ENCODE results near the gene HOXC6.

Gene HOXC6

DNA sequence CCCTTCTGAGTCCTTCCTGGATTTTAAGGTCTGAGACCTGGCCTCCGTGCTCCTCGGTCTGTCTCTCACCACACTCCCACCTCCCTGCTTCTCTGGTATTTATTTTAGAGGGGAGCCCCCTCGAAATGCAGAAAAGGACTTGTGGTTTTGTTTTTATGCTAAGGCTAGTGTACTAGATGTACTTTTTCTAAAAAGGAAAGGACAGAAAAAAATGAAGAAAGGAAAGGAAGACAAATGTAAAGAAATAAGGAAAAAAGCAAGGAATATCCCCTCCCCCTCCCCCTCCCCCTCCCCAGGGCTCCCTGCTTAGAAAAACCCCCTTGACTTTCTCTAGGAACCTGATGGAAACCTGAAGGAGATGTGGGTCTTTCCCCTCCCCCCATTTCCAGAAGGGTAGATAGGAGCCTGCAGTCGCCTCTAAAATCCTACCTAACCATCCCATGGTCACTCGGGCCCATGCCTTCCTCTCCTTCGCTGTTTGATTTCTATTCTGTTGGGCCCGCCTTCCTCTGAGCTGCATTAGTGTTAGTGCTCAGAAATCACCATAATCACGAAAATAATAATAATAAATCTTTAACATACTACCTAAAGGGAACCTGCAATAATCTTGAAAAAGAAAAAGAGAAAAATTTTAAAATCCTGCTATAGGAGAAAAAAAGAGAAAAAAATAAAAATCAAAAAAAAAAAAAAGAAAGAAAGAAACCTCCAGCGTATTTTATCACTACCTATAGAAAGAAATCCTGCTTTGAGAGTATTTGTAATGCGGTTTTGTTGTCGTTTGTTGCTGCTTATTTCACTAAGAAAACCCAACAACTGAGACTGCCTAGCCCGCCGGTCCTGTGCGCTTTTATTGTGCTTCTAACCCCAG, 16.3 kb upstream of the HOXC6 start:
- no peaks in the 10 kb centered on the region for H3K9me3 ChIP-seq (ENCODE audit: control insufficient read depth, low read length)
- H3K4me1 ChIP-seq (ENCODE audit: control insufficient read depth, insufficient read depth, low read length, poor library complexity, severe bottlenecking): peaks cover 9% of the 10 kb centered on the region
- H3K4me3 ChIP-seq (ENCODE audit: extremely low read depth, insufficient read depth, low read length, poor library complexity, severe bottlenecking): no peak overlapping the region
- H3K36me3 ChIP-seq (ENCODE audit: control insufficient read depth, insufficient read depth, low read length): no peaks in the 10 kb centered on the region
- no CpG with 5 or more reads among the region's 14 CpGs for WGBS, 2 experiments (ENCODE audit: insufficient coverage in 2 of 2)
- no peak overlapping the region for H3K27ac ChIP-seq (ENCODE audit: low read depth, low read length, severe bottlenecking)

- peak overlapping the region; percentile 64 for H3K27ac ChIP-seq (ENCODE audit: low read depth, low read length, severe bottlenecking)
- peaks cover 9% of the 10 kb centered on the region for H3K4me1 ChIP-seq (ENCODE audit: control insufficient read depth, insufficient read depth, low read length, poor library complexity, severe bottlenecking)
- no peaks in the 10 kb centered on the region for H3K9me3 ChIP-seq (ENCODE audit: control insufficient read depth, low read length)
- H3K4me3 ChIP-seq (ENCODE audit: extremely low read depth, insufficient read depth, low read length, poor library complexity, severe bottlenecking): no peak overlapping the region
- WGBS, 2 experiments (ENCODE audit: insufficient coverage in 2 of 2): 0% methylated on average over 2 of the region's 6 CpGs
- H3K36me3 ChIP-seq (ENCODE audit: control insufficient read depth, insufficient read depth, low read length): no peaks in the 10 kb centered on the region
Observed at GRCh38 chr12:54012631-54013409, 15.4 kb upstream of the HOXC6 start.

DNA sequence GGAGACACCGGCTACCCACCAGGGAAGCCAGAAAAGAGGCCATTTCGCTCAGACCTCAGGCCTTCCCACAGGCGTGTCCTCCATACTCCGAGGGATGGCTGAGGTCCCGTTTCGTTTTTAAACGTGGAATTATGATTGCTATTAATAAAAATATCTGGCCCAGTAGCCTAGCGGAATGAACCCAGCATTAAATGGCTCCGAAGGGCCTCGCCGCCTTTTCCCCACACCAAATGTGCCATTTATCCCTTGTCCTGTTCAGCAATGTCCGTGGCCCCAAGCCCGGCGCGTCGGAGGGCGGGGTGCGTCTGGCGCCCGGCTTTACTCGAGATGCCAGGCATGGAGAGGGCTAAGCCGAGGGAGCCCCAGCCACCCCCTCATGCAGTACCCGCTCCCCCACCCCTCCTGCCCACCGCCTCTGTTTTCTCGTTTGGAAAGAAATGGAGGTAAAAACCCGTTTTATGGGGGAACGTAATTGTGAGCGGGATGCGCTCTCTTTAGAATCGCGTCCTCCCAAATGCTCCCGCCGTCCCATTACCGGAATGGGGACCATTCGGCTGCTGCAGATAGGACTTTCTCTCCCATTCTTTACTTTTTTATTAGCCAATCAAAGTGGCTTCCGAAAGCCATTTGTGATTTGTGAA, 13.7 kb upstream of the HOXC6 start:
- Histone ChIP-seq H3K4me1 (ENCODE audit: control insufficient read depth, insufficient read depth, low read length, poor library complexity, severe bottlenecking) (peaks cover 15% of the 10 kb centered on the region), H3K36me3 (ENCODE audit: control insufficient read depth, insufficient read depth, low read length) (no peaks in the 10 kb centered on the region), H3K27ac (ENCODE audit: low read depth, low read length, severe bottlenecking) (peak overlapping the region; percentile 59), H3K9me3 (ENCODE audit: control insufficient read depth, low read length) (no peaks in the 10 kb centered on the region), H3K4me3 (ENCODE audit: extremely low read depth, insufficient read depth, low read length, poor library complexity, severe bottlenecking) (no peak overlapping the region)
- 5 to 6% methylated on average over 13 to 28 of the region's 36 CpGs for WGBS, 2 experiments (ENCODE audit: insufficient coverage in 2 of 2)

DNA sequence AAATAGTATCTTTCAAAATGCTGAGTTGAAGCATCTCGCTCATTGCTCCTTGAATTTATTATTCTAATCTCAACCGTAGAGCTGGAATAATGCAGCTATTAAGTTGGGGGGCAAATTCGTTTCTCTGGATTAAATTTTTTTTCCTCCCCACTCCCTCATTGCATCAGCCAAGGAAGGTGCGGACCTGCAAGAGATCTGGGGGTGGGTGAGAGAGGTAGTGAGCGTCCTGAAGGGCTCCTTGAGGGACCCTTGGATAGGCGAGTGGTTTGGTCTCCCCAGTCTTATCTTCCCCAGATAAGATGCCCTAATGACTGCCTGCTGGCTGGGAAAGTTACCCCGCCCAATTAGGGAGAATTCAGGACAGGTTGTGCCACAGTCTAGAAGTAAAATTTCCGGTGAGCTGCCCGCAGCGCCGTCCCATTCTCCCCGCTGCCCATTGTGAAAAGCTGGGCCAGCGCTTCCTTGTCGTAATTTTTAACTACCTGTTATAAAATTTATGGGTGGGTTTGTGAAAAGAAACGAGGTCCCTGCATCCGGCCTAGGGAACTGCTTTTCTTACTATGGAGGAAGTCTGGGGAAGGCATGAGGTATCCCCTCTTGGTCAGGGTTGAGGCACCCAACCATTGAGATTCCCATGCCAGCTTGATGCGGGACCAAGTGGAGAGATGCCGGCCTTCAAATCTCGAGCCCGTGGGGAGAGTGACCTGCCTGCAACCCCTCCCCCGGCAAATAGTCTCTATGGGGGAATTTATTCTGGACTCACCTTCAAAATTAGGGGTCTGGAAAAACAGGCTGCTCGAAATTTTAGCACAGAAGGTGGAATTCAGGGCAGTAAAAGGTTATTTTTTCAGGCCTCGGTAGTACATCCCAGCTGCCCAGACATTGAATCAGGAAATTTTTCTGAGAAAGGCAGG, 13.0 kb upstream of the HOXC6 start:
- WGBS, 2 experiments (ENCODE audit: insufficient coverage in 2 of 2): 10 to 22% methylated on average over 6 to 20 of the region's 23 CpGs
- Histone ChIP-seq H3K4me3 (ENCODE audit: extremely low read depth, insufficient read depth, low read length, poor library complexity, severe bottlenecking) (no peak overlapping the region), H3K27ac (ENCODE audit: low read depth, low read length, severe bottlenecking) (no peak overlapping the region), H3K4me1 (ENCODE audit: control insufficient read depth, insufficient read depth, low read length, poor library complexity, severe bottlenecking) (peaks cover 15% of the 10 kb centered on the region), H3K36me3 (ENCODE audit: control insufficient read depth, insufficient read depth, low read length) (no peaks in the 10 kb centered on the region), H3K9me3 (ENCODE audit: control insufficient read depth, low read length) (no peaks in the 10 kb centered on the region)

DNA sequence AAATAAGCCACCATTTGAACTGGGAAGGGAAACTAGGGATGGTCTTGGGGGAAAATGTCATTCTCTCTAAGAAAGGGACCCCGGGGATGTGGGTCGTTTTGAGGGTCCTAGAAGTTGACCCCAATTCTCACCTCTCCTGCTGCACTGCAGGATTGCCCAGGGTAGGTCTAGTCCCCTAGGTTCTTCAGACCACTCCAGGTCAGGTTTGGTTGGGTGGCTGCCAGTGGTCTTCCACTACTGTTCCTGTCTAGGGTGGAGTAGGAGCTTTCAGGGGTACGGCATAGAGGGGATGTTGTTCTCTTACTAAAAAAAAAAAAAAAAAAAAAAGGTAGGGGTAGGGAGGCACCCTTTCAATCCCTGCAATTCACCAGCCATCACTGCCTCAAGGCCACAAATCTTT, 12.2 kb upstream of the HOXC6 start:
- no peak overlapping the region for H3K4me3 ChIP-seq (ENCODE audit: extremely low read depth, insufficient read depth, low read length, poor library complexity, severe bottlenecking)
- H3K27ac ChIP-seq (ENCODE audit: low read depth, low read length, severe bottlenecking): no peak overlapping the region

GRCh38 chr12:54016478-54016964, 11.7 kb upstream of the HOXC6 start:
- peaks cover 18% of the 10 kb centered on the region for H3K4me1 ChIP-seq (ENCODE audit: control insufficient read depth, insufficient read depth, low read length, poor library complexity, severe bottlenecking)
- H3K36me3 ChIP-seq (ENCODE audit: control insufficient read depth, insufficient read depth, low read length): no peaks in the 10 kb centered on the region
- H3K27ac ChIP-seq (ENCODE audit: low read depth, low read length, severe bottlenecking): no peak overlapping the region
- H3K4me3 ChIP-seq (ENCODE audit: extremely low read depth, insufficient read depth, low read length, poor library complexity, severe bottlenecking): peak overlapping the region; percentile 37
- H3K9me3 ChIP-seq (ENCODE audit: control insufficient read depth, low read length): no peaks in the 10 kb centered on the region
- 2 to 3% methylated on average over 14 to 16 of the region's 25 CpGs for WGBS, 2 experiments (ENCODE audit: insufficient coverage in 2 of 2)

More for the DNA sequence above, 12.2 kb upstream of the HOXC6 start:
- WGBS, 2 experiments (ENCODE audit: insufficient coverage in 2 of 2): 0% methylated on average over 1 of the region's 3 CpGs; no CpG with 5 or more reads in 1 of the 2 experiments
- Histone ChIP-seq H3K36me3 (ENCODE audit: control insufficient read depth, insufficient read depth, low read length) (no peaks in the 10 kb centered on the region), H3K9me3 (ENCODE audit: control insufficient read depth, low read length) (no peaks in the 10 kb centered on the region), H3K4me1 (ENCODE audit: control insufficient read depth, insufficient read depth, low read length, poor library complexity, severe bottlenecking) (peaks cover 18% of the 10 kb centered on the region)

GRCh38 chr12:54017027-54017788, 11.0 kb upstream of the HOXC6 start:
- H3K9me3 ChIP-seq (ENCODE audit: control insufficient read depth, low read length): no peaks in the 10 kb centered on the region
- H3K36me3 ChIP-seq (ENCODE audit: control insufficient read depth, insufficient read depth, low read length): no peaks in the 10 kb centered on the region
- H3K27ac ChIP-seq (ENCODE audit: low read depth, low read length, severe bottlenecking): no peak overlapping the region
- H3K4me3 ChIP-seq (ENCODE audit: extremely low read depth, insufficient read depth, low read length, poor library complexity, severe bottlenecking): peak overlapping the region; percentile 37
- WGBS, 2 experiments (ENCODE audit: insufficient coverage in 2 of 2): 2 to 4% methylated on average over 15 to 17 of the region's 24 CpGs
- peaks cover 18% of the 10 kb centered on the region for H3K4me1 ChIP-seq (ENCODE audit: control insufficient read depth, insufficient read depth, low read length, poor library complexity, severe bottlenecking)

GRCh38 chr12:54017878-54018467, 10.3 kb upstream of the HOXC6 start:
- peak overlapping the region; percentile 37 for H3K4me3 ChIP-seq (ENCODE audit: extremely low read depth, insufficient read depth, low read length, poor library complexity, severe bottlenecking)
- WGBS, 2 experiments (ENCODE audit: insufficient coverage in 2 of 2): 3% methylated on average over 8 to 18 of the region's 34 CpGs
- no peaks in the 10 kb centered on the region for H3K36me3 ChIP-seq (ENCODE audit: control insufficient read depth, insufficient read depth, low read length)
- H3K4me1 ChIP-seq (ENCODE audit: control insufficient read depth, insufficient read depth, low read length, poor library complexity, severe bottlenecking): peaks cover 14% of the 10 kb centered on the region
- H3K9me3 ChIP-seq (ENCODE audit: control insufficient read depth, low read length): no peaks in the 10 kb centered on the region
- peak overlapping the region; percentile 66 for H3K27ac ChIP-seq (ENCODE audit: low read depth, low read length, severe bottlenecking)

GRCh38 chr12:54018468-54018984, 9.7 kb upstream of the HOXC6 start:
- Histone ChIP-seq H3K36me3 (ENCODE audit: control insufficient read depth, insufficient read depth, low read length) (no peaks in the 10 kb centered on the region), H3K27ac (ENCODE audit: low read depth, low read length, severe bottlenecking) (peak overlapping the region; percentile 66), H3K4me1 (ENCODE audit: control insufficient read depth, insufficient read depth, low read length, poor library complexity, severe bottlenecking) (peaks cover 9% of the 10 kb centered on the region), H3K4me3 (ENCODE audit: extremely low read depth, insufficient read depth, low read length, poor library complexity, severe bottlenecking) (peak overlapping the region; percentile 37), H3K9me3 (ENCODE audit: control insufficient read depth, low read length) (no peaks in the 10 kb centered on the region)
- WGBS, 2 experiments (ENCODE audit: insufficient coverage in 2 of 2): 5 to 9% methylated on average over 8 to 10 of the region's 29 CpGs
